ENCODE data around the gene DNAJB14.
"Not testable (repeated sequence)": the region's sequence is repeated elsewhere in the genome, so short reads cannot be mapped to it uniquely, and the experiment has no call there.

DNAJB14 gene

DNA sequence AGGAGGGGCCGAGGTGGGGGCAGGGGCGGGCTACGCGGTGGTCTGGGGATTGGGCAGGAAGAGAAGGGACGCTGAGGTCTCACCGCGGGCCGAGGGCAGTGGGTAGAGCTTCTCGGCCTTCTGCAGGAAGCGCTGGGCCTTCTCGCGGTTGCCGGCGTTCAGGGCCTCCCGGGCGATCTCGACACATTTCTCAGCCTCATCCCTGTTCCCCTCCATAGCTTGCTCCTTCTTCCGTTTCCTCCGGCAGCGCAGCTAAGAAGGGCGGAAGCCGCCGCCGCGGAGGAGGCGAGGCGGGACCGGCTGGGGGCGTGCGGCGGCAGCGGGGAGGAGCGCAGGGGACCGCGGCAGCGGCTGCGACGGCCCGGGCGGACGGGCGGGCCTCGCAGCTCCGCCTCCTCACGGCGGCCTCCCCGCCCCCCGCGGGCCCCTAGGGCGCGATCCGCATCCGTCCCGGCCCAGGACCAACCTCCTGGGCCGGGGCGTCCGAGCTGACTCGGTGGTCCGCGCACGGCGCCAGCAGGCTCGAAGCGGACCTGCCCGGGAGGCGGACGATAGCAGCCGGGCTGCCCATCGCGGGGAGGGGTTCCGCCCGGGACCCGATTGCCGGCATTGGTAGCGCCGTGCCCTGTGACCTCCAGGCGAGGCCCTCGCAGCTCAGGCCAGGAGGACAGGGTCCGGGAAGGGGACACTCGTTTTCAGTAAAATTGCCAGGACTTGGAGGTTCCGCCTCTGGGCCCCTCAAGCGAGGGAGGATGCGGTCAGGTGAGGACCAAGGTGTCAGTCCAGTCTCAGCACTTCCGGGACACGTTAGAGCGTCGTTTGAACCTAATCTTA lies at the start of gene DNAJB14:
Gene DNAJB14, minus strand, starts transcription at position 263 of the 834 bp plus-strand sequence. Its CDS starts 47 bp downstream, at position 216.
- DNase-seq: peak; percentile 0

DNA sequence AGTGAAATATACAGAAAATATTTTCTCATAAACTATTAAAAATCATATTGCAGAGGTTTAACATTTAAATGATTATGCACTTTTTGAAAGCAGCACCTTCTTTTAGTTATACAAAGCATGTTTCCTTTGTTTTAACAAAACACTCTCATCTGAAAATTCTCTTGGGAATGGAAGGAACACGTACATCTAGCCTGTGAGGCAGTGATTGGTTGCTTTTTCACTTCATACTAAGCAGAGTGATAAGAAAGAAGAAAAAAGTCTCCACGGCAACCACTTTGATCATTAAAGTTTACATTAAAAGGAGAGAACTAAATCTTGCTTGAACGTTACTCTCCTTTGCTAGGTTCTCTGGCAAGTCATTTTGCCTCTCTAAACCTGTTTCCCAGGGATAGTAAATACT lies 45.3 kb upstream of the DNAJB14 start:
- no peak for DNase-seq

DNA sequence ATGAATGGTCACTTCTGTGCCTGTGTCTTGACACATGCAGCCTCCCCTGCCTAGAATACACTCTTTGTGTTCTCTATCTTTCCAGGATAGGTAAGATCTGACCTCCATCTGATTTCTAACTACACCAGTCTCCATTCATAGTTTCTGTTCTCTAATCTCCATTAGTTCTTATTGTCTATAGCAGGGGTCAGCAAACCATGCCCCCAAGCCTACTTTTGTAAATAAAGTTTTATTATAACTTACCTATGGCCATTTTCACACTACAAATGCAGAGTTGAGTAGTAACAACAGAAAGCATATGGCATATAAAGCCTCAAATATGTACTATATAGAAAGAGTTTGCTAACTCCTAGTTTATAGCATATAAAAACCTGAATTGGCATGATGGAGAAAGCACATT lies 41.3 kb upstream of the DNAJB14 start:
- DNase-seq: no peak

DNA sequence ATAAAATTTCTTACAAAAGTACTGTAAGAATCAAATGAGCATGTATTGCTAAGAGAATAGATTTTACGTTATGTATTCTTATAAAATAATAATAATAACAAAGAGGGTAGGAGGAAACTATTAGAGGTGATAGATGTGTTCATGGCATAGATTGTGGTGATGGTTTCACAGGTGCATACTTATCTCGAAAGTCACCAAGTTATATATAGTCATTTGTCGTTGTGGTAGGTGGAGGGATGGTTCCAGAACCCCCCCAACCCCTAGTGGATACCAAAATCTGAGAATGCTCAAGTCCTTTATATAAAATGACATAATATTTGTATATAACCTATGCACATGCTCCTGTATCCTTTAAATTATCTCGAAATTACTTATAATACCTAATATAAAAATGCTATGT lies 40.4 kb upstream of the DNAJB14 start:
- DNase-seq: no peak

DNA sequence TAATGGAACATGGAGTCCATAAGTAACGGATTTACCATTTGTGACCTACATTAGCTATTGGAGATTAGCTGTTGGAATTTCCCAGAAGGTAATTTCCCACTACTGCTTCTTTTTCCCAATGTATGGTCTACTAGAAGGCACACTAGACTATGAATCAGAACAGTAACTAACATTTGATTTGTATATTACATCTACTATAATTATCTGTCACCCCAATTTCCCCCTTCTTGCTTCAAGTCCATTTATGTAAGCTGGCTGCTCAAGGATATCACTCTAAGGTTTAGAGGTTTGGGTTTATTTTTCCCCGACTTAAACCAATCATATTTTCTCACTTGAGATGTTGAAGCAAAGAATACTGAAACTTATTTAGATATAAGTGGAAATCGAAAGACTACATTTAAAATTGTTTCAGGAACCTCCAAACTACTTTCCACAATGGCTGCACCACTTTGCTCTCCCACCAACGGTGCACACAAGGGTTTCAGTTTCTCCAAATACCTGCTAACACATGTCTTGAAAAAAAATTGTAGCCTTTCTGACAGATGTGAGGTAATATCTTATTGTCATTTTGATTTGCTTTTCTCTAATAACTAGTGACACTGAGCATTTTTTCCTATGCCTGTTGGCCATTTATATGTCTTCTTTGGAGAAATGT lies 37.0 kb upstream of the DNAJB14 start:
- DNase-seq: no peak

DNA sequence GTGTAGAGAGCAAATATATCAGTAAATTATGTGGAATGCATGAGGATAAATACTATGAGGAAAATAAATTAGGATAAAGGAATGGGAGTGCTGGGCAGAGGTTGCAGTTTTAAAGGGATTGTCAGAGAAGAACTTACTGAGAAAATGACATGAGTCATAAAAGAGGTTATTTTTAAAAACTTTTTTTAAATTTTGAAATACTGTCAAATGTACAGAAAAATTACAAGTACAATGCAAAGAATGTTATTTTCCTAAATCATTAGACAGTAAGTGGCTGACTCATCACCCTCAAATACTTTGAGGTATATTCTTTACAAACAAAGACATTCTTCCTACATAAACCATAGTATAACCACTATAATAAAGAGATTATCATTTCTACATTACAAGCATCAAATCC lies 33.5 kb upstream of the DNAJB14 start:
- no peak for DNase-seq

DNA sequence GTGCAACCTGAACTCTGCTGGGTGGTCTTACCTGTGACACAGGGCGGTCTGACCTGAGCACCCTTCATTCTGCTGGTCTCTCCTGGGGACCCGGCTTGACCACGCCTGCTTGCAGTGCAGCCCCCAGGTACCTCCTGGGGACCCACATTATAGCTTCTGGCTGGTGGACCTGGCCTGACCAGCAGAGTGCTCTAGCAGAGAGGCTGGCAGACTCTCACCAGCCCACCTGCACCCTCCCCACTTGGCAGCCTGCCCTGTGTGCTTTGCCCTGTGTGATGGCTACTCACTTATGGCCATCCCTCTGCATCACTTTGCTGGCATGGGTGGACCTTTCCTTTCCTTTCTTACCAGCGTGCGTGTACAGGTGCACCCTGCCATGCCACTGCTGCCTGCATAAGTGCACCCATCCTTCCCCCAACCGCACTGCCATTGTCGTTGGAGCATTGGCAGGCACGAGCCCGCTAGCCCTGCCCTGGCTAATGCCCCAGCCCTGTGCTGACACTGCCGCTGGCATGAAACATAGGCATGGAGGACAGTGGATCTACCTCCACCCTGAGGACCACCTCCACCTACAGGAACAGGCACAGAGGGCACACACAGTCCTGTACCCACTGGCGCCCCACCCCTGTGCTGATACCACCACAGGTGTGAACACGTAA lies 25.2 kb upstream of the DNAJB14 start:
- no peak for DNase-seq

DNA sequence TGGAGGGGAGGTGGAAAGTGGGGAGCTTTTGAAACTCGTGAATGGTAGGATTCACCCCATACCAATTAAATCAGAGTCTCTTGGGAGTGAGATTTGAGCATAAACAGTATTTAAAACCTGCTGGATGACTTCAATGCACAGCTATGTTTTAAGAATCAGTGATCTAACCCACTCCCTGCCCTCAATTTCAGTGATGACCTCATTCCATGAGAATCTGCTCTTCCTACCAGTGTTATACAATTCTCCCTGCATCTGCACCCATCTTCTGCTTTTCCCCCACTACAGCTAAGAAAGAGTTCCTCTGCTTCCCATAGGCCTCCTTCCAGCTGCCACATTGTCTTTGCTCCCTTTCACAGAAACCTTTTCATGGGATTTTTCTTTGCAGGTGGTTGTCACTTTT lies 21.9 kb upstream of the DNAJB14 start:
- DNase-seq: no peak

DNA sequence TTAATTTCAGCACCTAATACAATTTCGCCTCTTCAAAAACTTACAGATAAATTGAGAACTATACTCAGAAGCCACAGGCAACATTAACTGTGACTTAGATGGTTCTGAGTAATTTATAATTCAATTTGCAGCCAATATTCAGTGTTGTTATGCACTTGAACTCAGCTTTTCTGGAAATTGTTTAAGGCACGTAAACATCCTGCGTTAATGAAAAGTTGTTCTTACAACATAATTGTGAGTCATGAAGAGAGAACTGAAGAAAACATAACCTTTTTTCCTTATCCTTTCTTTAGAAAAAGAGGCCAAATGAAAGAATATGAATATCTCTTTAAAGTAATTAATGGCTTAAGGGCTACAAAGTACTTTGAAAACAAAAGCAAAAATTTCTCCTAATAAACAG lies 20.3 kb upstream of the DNAJB14 start:
- DNase-seq: no peak

DNA sequence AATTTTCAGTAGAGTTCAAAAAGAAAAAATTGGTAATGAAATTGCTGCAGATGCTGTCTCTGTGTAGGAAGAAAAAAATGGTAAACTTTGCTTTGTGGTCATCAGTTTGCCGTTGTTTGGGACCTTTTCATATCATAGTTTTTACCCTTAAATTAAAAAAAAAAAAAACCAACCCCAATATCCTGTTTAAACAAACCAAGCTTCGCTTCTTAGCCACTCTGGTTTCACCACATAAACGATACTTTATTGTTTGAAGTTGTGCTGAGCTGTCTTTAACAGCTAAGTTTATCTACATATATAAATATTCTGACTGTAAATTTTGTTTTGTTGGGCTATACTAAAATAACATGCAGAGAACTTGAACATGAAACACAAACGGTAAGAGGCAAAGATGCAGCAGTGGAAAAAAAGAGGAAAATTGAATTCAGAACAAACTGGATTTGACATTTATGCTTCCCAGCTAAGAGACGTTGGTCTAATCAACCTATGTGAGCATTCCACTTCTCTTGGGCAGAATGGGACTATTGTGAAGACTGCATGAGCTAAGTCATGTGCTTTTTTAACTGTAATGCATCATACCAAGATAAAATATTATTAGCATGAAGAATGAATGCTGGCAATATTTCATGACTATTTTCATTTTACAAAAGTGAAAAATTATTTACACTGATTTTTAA lies 19.4 kb upstream of the DNAJB14 start:
- DNase-seq: no peak

DNA sequence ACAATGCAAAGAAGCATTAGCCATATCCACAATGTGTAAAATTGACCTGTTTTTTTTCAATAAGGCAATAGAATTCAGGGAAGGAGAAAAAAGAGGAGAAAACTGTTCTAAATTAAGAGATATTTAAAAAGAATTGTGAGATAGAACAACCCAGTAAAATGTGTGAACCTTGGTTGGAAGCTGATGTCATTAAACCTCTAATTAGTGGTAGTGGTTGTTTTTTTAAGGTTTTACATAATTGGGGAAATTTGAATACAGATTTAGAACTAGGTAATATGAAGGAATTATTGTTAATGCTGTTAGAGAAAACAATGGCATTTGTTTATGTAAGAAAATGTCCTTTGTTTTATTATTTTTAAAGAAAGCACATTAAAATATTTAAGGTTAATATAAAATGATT lies 18.8 kb upstream of the DNAJB14 start:
- no peak for DNase-seq

DNA sequence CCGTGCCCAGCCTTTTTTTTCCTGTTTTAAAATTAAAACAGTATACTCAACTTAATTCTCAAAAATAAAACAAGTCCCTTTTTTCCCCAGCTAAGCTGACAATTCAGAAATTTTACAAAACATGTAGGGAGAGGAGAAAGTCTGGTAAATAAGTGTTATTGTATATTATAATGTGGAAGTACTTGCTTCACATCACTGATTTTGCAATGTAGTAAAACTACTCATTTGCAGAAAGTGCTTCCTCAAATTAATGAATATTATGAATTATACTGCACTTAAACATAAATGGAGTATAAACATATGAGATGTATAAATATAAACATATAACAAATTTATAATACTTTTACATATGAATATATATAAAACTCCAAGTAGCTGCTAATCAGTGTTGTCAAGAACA lies 15.3 kb upstream of the DNAJB14 start:
- DNase-seq: no peak

DNA sequence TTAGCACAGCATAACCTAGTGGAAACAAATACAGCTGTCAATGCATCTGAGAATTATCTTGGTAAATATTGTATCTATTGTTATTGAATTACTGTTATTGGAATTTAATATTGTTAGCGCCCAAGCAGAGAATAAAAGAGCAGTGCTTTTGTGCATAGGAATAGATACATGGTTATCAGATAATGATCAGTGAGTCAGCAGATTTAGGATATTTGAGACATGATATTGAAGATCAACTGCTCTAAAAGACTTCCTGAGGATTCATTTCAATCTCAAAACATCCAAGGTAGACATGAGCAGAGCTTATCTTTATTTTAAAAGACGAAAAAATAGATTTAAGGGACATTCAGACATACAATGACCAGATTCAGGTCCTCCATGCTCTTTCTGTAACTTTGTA lies 14.2 kb upstream of the DNAJB14 start:
- DNase-seq: no peak

DNA sequence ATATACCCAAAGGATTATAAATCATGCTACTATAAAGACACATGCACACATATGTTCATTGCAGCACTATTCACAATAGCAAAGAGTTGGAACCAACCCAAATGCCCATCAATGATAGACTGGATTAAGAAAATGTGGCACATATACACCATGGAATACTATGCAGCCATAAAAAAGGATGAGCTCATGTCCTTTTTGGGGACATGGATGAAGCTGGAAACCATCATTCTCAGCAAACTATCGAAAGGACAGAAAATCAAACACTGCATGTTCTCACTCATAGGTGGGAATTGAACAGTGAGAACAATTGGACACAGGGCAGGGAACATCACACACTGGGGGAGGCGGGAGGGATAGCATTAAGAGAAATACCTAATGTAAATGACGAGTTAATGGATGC lies 11.8 kb upstream of the DNAJB14 start:
- DNase-seq: not testable (repeated sequence)

DNA sequence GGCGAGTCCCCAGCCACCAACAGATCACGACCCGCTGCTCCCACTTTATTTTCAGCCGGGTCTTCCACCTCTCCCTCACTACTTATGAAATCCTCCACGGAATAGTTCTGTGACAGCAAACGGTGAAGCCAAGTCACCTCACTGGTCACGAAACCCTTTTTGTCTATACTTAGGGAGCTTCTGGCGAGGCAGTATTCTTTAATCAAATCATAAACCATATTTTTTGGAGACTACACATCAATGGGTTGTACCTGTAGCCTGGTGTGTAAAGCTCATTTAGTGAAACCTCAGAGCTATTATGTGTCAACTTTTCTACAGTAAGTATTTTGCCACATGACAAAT lies 4.5 kb upstream of the DNAJB14 start:
- no peak for DNase-seq

DNA sequence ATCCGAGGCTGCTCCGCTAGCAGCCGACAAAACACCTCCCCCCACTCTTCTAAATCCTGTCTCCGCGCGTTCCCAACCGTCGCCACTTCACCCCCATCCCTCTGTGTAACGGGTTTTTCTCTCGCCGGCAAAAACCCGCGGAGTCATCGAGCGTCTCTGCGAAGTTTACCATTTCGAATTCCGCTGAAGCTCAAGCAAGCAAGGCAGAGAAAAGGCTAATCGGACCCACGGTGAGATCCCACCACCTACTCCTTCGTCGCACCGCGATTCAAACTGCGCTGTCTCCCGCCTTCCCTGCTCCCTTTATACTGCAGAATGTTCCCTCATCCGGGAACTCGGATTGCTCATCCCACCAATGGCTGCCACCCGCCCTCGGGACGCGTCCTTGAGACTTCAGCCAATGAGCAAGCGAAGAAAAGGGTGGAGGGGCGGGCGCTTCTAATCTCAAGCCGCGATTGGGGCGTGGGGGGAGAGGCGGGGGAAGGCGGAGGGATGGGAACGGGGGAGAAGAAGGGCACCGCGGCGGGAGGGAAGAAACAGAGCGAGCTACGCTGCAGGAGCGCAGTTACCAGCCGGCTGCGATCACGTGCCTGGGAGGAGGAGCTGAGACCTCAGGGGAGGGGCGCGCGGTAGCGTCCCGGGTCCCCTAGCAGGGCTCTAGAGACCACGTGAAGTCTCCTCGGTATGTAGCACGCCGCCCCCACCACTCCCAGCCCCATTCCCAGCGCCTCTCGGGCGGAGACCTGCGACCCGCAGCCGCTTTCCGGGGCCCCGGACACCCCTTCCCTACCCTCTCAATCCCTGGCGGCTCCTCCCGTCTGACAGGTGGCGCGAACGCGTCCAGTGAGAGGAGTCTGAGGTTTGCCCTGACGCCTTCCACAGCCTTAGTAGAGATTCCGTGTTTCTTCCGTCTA lies 3.8 kb upstream of the DNAJB14 start, which contains the start of gene H2AZ1:
Gene H2AZ1, minus strand, starts transcription at position 277 of the 914 bp plus-strand sequence. Its CDS starts 105 bp downstream, at position 172.
- DNase-seq: peak; percentile 65

DNA sequence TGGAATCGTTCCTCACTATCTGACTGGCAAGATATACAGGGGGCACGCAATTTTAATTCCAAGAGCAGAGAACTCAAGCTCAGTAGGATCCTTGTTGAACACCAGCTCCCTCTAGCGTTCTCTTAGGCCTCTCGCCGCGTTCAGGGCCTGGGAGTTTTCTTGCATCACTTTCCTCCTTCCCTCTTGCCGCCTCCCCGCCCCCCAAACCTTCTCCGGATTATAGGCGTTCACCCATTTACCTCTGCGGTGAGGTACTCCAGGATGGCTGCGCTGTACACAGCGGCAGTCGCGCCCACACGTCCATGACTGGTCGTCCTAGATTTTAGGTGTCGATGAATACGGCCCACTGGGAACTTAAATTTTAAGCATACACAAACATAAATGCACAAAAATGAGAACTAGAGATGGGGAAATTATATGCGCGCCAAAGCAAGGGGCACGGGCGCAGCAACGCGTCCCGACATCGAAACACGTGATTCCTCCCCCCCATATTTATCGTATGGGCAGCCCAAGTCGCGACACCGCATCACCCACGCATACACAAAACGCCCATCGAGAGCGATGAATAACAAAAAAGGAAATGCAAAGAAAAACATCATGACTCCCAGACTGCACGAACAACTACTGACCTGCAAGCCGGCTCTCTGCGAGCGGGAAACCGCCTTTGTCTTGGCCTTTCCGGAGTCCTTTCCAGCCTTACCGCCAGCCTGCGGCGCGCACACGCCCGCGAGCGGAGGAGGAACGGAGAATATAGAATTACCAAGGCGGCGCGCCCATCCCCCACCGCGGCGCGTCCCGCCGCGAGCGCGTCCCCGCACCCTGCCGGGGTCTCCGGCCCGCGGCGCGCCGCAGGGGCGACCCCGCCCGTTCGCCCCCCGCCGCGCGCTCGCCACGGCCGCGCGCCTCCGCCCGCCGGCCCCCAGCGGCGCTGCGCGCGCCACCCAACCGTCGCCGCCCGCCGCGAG lies 2.9 kb upstream of the DNAJB14 start:
- DNase-seq: peak; percentile 63

DNA sequence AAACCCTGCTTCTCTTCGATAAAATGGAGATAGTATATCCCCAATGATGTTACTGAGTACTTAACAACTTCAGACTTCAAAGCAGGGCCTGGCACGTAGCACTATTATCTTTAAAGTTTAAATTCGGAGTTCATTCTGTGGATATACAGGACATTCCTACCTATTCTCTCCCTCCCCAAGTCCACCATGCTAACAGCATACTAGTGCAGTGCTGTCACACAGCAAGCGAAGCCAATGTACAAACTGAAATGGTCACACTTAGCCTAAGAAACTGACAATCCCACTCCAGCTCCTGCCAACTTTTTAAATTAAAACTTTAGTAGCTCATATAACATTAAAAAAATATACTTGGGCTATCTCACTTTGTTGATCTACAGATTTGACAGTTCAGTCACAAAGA lies 1.2 kb upstream of the DNAJB14 start:
- DNase-seq: no peak

DNA sequence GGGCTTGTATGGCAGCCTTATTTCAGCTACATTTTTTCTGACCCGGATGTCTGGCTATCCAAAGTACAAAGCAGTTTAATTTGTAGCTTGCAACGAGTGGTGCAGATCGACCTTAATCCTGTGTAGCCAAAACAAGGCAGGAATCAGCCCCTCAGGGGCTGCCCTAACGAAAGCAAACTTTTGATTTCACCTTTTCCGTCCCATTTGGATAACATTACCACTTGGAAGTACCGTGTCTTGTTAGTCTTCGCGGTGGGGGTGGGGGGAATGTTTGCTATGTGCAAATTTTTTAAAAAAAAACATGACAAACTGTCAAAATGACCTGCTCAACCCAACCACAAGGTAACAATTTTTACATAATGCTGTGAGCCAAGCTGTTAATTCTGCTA lies 766 bp upstream of the DNAJB14 start:
- DNase-seq: no peak

DNA sequence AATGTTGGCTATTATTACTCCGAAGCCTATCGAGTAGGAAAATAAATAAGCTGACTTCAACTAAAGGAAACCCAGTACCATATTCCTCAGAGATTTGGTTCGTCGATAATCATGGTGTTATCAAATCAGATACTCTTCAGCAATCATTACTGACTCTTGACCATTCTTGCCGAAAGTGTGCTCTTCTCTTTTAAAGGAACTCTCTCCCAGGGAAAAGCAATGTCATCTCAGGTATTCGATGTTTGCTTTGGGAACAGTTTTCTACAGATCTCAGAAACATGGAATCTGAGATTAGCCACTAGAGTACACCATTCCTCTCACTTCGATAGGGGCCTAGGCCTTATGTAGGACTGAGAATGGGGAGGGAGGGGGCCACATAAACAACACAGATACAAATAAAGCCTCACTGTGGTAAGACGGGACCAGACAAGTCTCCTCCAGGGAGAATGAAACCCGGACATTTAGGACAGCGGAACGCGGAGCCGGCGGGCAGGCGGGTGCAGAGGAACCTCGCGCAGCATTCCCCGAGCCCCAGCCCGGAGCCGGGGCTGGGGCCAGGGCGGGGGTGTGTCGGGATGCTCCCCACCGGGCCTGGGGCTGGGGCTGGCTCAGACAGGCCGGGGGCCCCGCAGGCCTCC lies 581 bp downstream of the DNAJB14 start:
- DNase-seq: no peak
